ENCODE measurements around the gene LAMTOR5.

- TF ChIP-seq CTCF (IDR thresholded peaks at IDR 0.05) (no peak), POLR2A (IDR thresholded peaks at IDR 0.05) (no peak)
Measured at GRCh38 chr1:110428946-110429345, 21.5 kb upstream of the LAMTOR5 start.

Data from Peyer's patch (tissue), 4 donors.